ENCODE data around the gene DNAL1. TPM values are rescaled to one million over a fixed set of nuclear protein-coding genes. Genes with fewer than 3 reads are reported as not detected.

The DNAL1 gene
- total RNA-seq, 1 experiment from 2014 or later: 14.3 TPM

- Mint-ChIP-seq H3K27me3 (ENCODE audit: low read depth) (no peaks in the 10 kb centered on the region), H3K4me1 (peaks cover 61% of the 10 kb centered on the region), H3K9me3 (no peaks in the 10 kb centered on the region), H3K4me3 (no peak overlapping the region), H3K27ac (peak overlapping the region; percentile 55; the same call in 1 of the 2 replicates), H3K36me3 (no peaks in the 10 kb centered on the region)
- ATAC-seq: no peak
- DNase-seq (ENCODE audit: low spot score): no peak
- CTCF ChIA-PET: interaction anchor here (1.1 to 5.5 kb wide), 9 partner anchors 7 to 109 kb away, joined by 3 to 74 read pairs (median 6); partner anchors contain the start of gene PTGR2
- POLR2A ChIA-PET: interaction anchor here (1.0 to 2.0 kb wide), 2 partner anchors 16 to 17 kb away, joined by 3 to 9 read pairs; a partner anchor contains a TSS
- no peak for TF ChIP-seq ZNF512 (CRISPR knock-in tag; IDR thresholded peaks at IDR 0.05; ENCODE audit: borderline replicate concordance)
- TF ChIP-seq SMAD4 (CRISPR knock-in tag; IDR thresholded peaks at IDR 0.05): no peak
- TF ChIP-seq USF1 (CRISPR knock-in tag; IDR thresholded peaks at IDR 0.05): no peak
- no peak for TF ChIP-seq AFF4 (CRISPR knock-in tag; IDR thresholded peaks at IDR 0.05; ENCODE audit: borderline replicate concordance)
- TF ChIP-seq ZSCAN18 (CRISPR knock-in tag; IDR thresholded peaks at IDR 0.05): no peak
- TF ChIP-seq IRF1 (CRISPR knock-in tag; IDR thresholded peaks at IDR 0.05): no peak
- no peak for TF ChIP-seq TCF7 (CRISPR knock-in tag; IDR thresholded peaks at IDR 0.05; ENCODE audit: low read depth)
Observed at GRCh38 chr14:73742520-73743238, 97.9 kb downstream of the DNAL1 start.

- Mint-ChIP-seq H3K27me3 (ENCODE audit: low read depth) (no peaks in the 10 kb centered on the region), H3K27ac (peak overlapping the region; percentile 68; the same call in 1 of the 2 replicates), H3K4me3 (no peak overlapping the region), H3K36me3 (no peaks in the 10 kb centered on the region), H3K9me3 (no peaks in the 10 kb centered on the region), H3K4me1 (peaks cover 65% of the 10 kb centered on the region)
- CTCF ChIA-PET: interaction anchor here (1.3 to 5.5 kb wide), 6 partner anchors 11 to 83 kb away, joined by 3 to 74 read pairs (median 8); a partner anchor contains a TSS
- POLR2A ChIA-PET: interaction anchor here (1.0 kb wide), 1 partner anchor 15 kb away, joined by 3 read pairs; no protein-coding TSS in a partner anchor
- DNase-seq (ENCODE audit: low spot score): no peak
- ATAC-seq: no peak
- TF ChIP-seq, protein P1, sequence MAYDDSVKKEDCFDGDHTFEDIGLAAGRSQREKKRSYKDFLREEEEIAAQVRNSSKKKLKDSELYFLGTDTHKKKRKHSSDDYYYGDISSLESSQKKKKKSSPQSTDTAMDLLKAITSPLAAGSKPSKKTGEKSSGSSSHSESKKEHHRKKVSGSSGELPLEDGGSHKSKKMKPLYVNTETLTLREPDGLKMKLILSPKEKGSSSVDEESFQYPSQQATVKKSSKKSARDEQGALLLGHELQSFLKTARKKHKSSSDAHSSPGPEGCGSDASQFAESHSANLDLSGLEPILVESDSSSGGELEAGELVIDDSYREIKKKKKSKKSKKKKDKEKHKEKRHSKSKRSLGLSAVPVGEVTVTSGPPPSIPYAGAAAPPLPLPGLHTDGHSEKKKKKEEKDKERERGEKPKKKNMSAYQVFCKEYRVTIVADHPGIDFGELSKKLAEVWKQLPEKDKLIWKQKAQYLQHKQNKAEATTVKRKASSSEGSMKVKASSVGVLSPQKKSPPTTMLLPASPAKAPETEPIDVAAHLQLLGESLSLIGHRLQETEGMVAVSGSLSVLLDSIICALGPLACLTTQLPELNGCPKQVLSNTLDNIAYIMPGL (CRISPR knock-in tag; IDR thresholded peaks at IDR 0.05): no peak
- TF ChIP-seq JAZF1 (CRISPR knock-in tag; IDR thresholded peaks at IDR 0.05): no peak
- TF ChIP-seq E2F5 (CRISPR knock-in tag; IDR thresholded peaks at IDR 0.05): no peak
- TF ChIP-seq NFE2L1 (CRISPR knock-in tag; IDR thresholded peaks at IDR 0.05): no peak
- TF ChIP-seq ZNF671 (CRISPR knock-in tag; IDR thresholded peaks at IDR 0.05): no peak
- no peak for TF ChIP-seq ZNF219 (CRISPR knock-in tag; IDR thresholded peaks at IDR 0.05; ENCODE audit: borderline replicate concordance)
- no peak for TF ChIP-seq TEAD1 (CRISPR knock-in tag; IDR thresholded peaks at IDR 0.05)
- TF ChIP-seq CTCF (IDR thresholded peaks at IDR 0.05): no peak
- TF ChIP-seq CDX4 (CRISPR knock-in tag; IDR thresholded peaks at IDR 0.05; ENCODE audit: borderline replicate concordance): no peak
- no peak for TF ChIP-seq IRF2 (CRISPR knock-in tag; IDR thresholded peaks at IDR 0.05; ENCODE audit: borderline replicate concordance, low read depth)
- TF ChIP-seq ESRRA (CRISPR knock-in tag; IDR thresholded peaks at IDR 0.05; ENCODE audit: borderline replicate concordance): no peak
- no peak for TF ChIP-seq ZNF121 (CRISPR knock-in tag; IDR thresholded peaks at IDR 0.05)
Observed at GRCh38 chr14:73743431-73743931, 98.7 kb downstream of the DNAL1 start.
